ENCODE results near the gene GPRASP2. TPM values are rescaled to one million over a fixed set of nuclear protein-coding genes. Genes with fewer than 3 reads are reported as not detected.
A peak's percentile ranks its signal among the peaks of the same experiment; 100 is the strongest.
"Not testable (repeated sequence)": the region's sequence is repeated elsewhere in the genome, so short reads cannot be mapped to it uniquely, and the experiment has no call there.

The GPRASP2 gene
- total RNA-seq, 8 experiments from 2014 or later, result 9.5 to 68.0 (median 52.6) TPM

GRCh38 chrX:102714994-102715393, 2.7 kb downstream of the GPRASP2 start:
- in situ Hi-C loops (cut with MboI; ENCODE audit: low pct_unique_long_range_greater_than_20kb in 2 of 9, low sequenced_read_pairs in 9 of 9, unreplicated experiment in 9 of 9), result no loop called here
- no peak for ATAC-seq (replicated peaks in 6 of 8)
- WGBS, 10 experiments, result 53 to 100% methylated on average over 1 to 6 of the region's 6 CpGs; no CpG with 5 or more reads in 8 of the 10 experiments
- Histone ChIP-seq H3K4me3 (no peak overlapping the region), H3K4me1 (replicated peaks in 1 of 2) (peaks cover 4 to 6% of the 10 kb centered on the region in 2 donors), H3K27ac (no peak overlapping the region)

GRCh38 chrX:102715967-102716366, 3.7 kb downstream of the GPRASP2 start:
- no peak for ATAC-seq (replicated peaks in 6 of 8)
- in situ Hi-C loops (cut with MboI; ENCODE audit: low pct_unique_long_range_greater_than_20kb in 2 of 9, low sequenced_read_pairs in 9 of 9, unreplicated experiment in 9 of 9), result no loop called here
- peaks cover 4 to 6% of the 10 kb centered on the region in 2 donors for H3K4me1 ChIP-seq (replicated peaks in 1 of 2)
- no peak overlapping the region for H3K4me3 ChIP-seq
- H3K27ac ChIP-seq, result no peak overlapping the region
- WGBS, 10 experiments, result 20 to 100% methylated on average over 1 of the region's 5 CpGs; no CpG with 5 or more reads in 8 of the 10 experiments

- H3K4me3 ChIP-seq, result peak within 1 kb of the TSS in 4 of 5 donors; percentile 36 to 55 (median 46)
- H3K4me1 ChIP-seq (replicated peaks in 1 of 2), result no peaks in the 10 kb centered on the region
- WGBS, 10 experiments, result 0 to 80% (median 57%) methylated on average over 1 to 13 of the region's 31 CpGs; no CpG with 5 or more reads in 3 of the 10 experiments
- H3K27ac ChIP-seq, result no peak within 1 kb of the TSS
- ATAC-seq (replicated peaks in 6 of 8), result peak in 6 of 8 experiments; percentile 83 to 99 (median 91)
- in situ Hi-C loops (cut with MboI; ENCODE audit: low pct_unique_long_range_greater_than_20kb in 2 of 9, low sequenced_read_pairs in 9 of 9, unreplicated experiment in 9 of 9), result no loop called here
Measured at GRCh38 chrX:102720237-102721168, 8.3 kb downstream of the GPRASP2 start, which contains the start of gene GPRASP3. Gene GPRASP3, plus strand, starts transcription at chrX:102720743. Its CDS starts 28,253 bp downstream, at chrX:102748996.

- no CpG with 5 or more reads among the region's 7 CpGs for WGBS, 10 experiments
- ATAC-seq (replicated peaks in 6 of 8); in situ Hi-C loops (cut with MboI; ENCODE audit: low pct_unique_long_range_greater_than_20kb in 2 of 9, low sequenced_read_pairs in 9 of 9, unreplicated experiment in 9 of 9); H3K4me1 ChIP-seq (replicated peaks in 1 of 2); H3K27ac ChIP-seq: not testable (repeated sequence)
- peak overlapping the region in 4 of 5 donors; percentile 36 to 55 (median 46) for H3K4me3 ChIP-seq
Measured at GRCh38 chrX:102721169-102721506, 8.9 kb downstream of the GPRASP2 start.

- ATAC-seq (replicated peaks in 6 of 8), result no peak
- no peak overlapping the region for H3K27ac ChIP-seq
- H3K4me3 ChIP-seq, result no peak overlapping the region
- WGBS, 10 experiments, result 0 to 33% methylated on average over 1 of the region's 1 CpG; no CpG with 5 or more reads in 8 of the 10 experiments
- H3K4me1 ChIP-seq (replicated peaks in 1 of 2), result no peaks in the 10 kb centered on the region
- in situ Hi-C loops (cut with MboI; ENCODE audit: low pct_unique_long_range_greater_than_20kb in 2 of 9, low sequenced_read_pairs in 9 of 9, unreplicated experiment in 9 of 9), result no loop called here
Measured at GRCh38 chrX:102723456-102723855, 11.2 kb downstream of the GPRASP2 start.

GRCh38 chrX:102727761-102728160, 15.5 kb downstream of the GPRASP2 start:
- Histone ChIP-seq H3K4me3 (no peak overlapping the region), H3K27ac (no peak overlapping the region), H3K4me1 (replicated peaks in 1 of 2) (no peaks in the 10 kb centered on the region)
- 50% methylated on average over 1 of the region's 1 CpG; no CpG with 5 or more reads in 9 of the 10 experiments for WGBS, 10 experiments
- in situ Hi-C loops (cut with MboI; ENCODE audit: low pct_unique_long_range_greater_than_20kb in 2 of 9, low sequenced_read_pairs in 9 of 9, unreplicated experiment in 9 of 9), result no loop called here
- ATAC-seq (replicated peaks in 6 of 8), result no peak

GRCh38 chrX:102728646-102729045, 16.4 kb downstream of the GPRASP2 start:
- H3K27ac ChIP-seq, result no peak overlapping the region

GRCh38 chrX:102739657-102740056, 27.4 kb downstream of the GPRASP2 start:
- in situ Hi-C loops (cut with MboI; ENCODE audit: low pct_unique_long_range_greater_than_20kb in 2 of 9, low sequenced_read_pairs in 9 of 9, unreplicated experiment in 9 of 9), result no loop called here
- Histone ChIP-seq H3K4me1 (replicated peaks in 1 of 2) (no peaks in the 10 kb centered on the region), H3K27ac (no peak overlapping the region), H3K4me3 (no peak overlapping the region)
- 0 to 80% (median 33%) methylated on average over 1 to 7 of the region's 7 CpGs; no CpG with 5 or more reads in 4 of the 10 experiments for WGBS, 10 experiments
- ATAC-seq (replicated peaks in 6 of 8), result peak in 3 of 8 experiments; percentile 81 to 88 (median 85)

More at GRCh38 chrX:102728646-102729045, 16.4 kb downstream of the GPRASP2 start:
- no peak for ATAC-seq (replicated peaks in 6 of 8)
- no peak overlapping the region for H3K4me3 ChIP-seq
- in situ Hi-C loops (cut with MboI; ENCODE audit: low pct_unique_long_range_greater_than_20kb in 2 of 9, low sequenced_read_pairs in 9 of 9, unreplicated experiment in 9 of 9), result no loop called here
- no peaks in the 10 kb centered on the region for H3K4me1 ChIP-seq (replicated peaks in 1 of 2)
- WGBS, 10 experiments, result 38 to 100% methylated on average over 1 of the region's 1 CpG; no CpG with 5 or more reads in 8 of the 10 experiments

- no peaks in the 10 kb centered on the region for H3K4me1 ChIP-seq (replicated peaks in 1 of 2)
- 22 to 100% (median 83%) methylated on average over 1 of the region's 1 CpG; no CpG with 5 or more reads in 7 of the 10 experiments for WGBS, 10 experiments
- no peak overlapping the region for H3K4me3 ChIP-seq
- no peak for ATAC-seq (replicated peaks in 6 of 8)
- in situ Hi-C loops (cut with MboI; ENCODE audit: low pct_unique_long_range_greater_than_20kb in 2 of 9, low sequenced_read_pairs in 9 of 9, unreplicated experiment in 9 of 9), result no loop called here
- no peak overlapping the region for H3K27ac ChIP-seq
Measured at GRCh38 chrX:102744307-102744706, 32.1 kb downstream of the GPRASP2 start.

- ATAC-seq (replicated peaks in 6 of 8), result no peak
- in situ Hi-C loops (cut with MboI; ENCODE audit: low pct_unique_long_range_greater_than_20kb in 2 of 9, low sequenced_read_pairs in 9 of 9, unreplicated experiment in 9 of 9), result no loop called here
- Histone ChIP-seq H3K27ac (peak overlapping the region in 1 of 2 donors; percentile 73), H3K4me3 (peak overlapping the region; percentile 39 to 49 (median 47)), H3K4me1 (replicated peaks in 1 of 2) (no peaks in the 10 kb centered on the region)
- WGBS, 10 experiments, result no CpG with 5 or more reads among the region's 14 CpGs
Measured at GRCh38 chrX:102745513-102745856, 33.2 kb downstream of the GPRASP2 start.

GRCh38 chrX:102745857-102746584, 33.8 kb downstream of the GPRASP2 start:
- peak; percentile 83 to 90 (median 88) for ATAC-seq (replicated peaks in 6 of 8)
- no peaks in the 10 kb centered on the region for H3K4me1 ChIP-seq (replicated peaks in 1 of 2)
- in situ Hi-C loops (cut with MboI; ENCODE audit: low pct_unique_long_range_greater_than_20kb in 2 of 9, low sequenced_read_pairs in 9 of 9, unreplicated experiment in 9 of 9), result no loop called here
- peak overlapping the region; percentile 32 to 73 for H3K27ac ChIP-seq
- H3K4me3 ChIP-seq, result peak overlapping the region; percentile 39 to 49 (median 47)
- 0% methylated on average over 1 of the region's 61 CpGs; no CpG with 5 or more reads in 9 of the 10 experiments for WGBS, 10 experiments

GRCh38 chrX:102765217-102765616, 53.0 kb downstream of the GPRASP2 start:
- peaks cover 0 to 2% of the 10 kb centered on the region in 2 donors for H3K4me1 ChIP-seq (replicated peaks in 1 of 2)
- no peak overlapping the region for H3K27ac ChIP-seq
- ATAC-seq (replicated peaks in 6 of 8), result no peak
- no peak overlapping the region for H3K4me3 ChIP-seq
- 0 to 39% methylated on average over 1 to 2 of the region's 2 CpGs; no CpG with 5 or more reads in 8 of the 10 experiments for WGBS, 10 experiments
- in situ Hi-C loops (cut with MboI; ENCODE audit: low pct_unique_long_range_greater_than_20kb in 2 of 9, low sequenced_read_pairs in 9 of 9, unreplicated experiment in 9 of 9), result no loop called here

GRCh38 chrX:102765809-102766208, 53.6 kb downstream of the GPRASP2 start:
- ATAC-seq (replicated peaks in 6 of 8), result no peak

More at GRCh38 chrX:102765809-102766208, 53.6 kb downstream of the GPRASP2 start:
- in situ Hi-C loops (cut with MboI; ENCODE audit: low pct_unique_long_range_greater_than_20kb in 2 of 9, low sequenced_read_pairs in 9 of 9, unreplicated experiment in 9 of 9), result no loop called here
- peaks cover 0 to 2% of the 10 kb centered on the region in 2 donors for H3K4me1 ChIP-seq (replicated peaks in 1 of 2)
- no peak overlapping the region for H3K27ac ChIP-seq
- 21 to 69% methylated on average over 4 of the region's 4 CpGs; no CpG with 5 or more reads in 8 of the 10 experiments for WGBS, 10 experiments
- H3K4me3 ChIP-seq, result no peak overlapping the region
